Gastroesophageal sphincter (tissue), 3 donors: ENCODE results near the gene JPH4.

ENCODE experiments used
- POLR2AphosphoS5 ChIP-seq: sonication (generic); formaldehyde crosslinking; IDR thresholded peaks from one replicate; pipeline ENCODE4 v1.6.1; 2017; ENCODE audit warnings: antibody characterized with exemption
- TF ChIP-seq, protein P1 (sequence below), 4 experiments: fragments of 200-600 bp in 2 of 4; fragments of 450-650 bp in 2 of 4; sonication (generic) in 1 of 4; IDR thresholded peaks; one replicate each; pipeline ENCODE4 v1.5.1; 2017 to 2019; ENCODE audit warnings: antibody characterized with exemption in 4 of 4, mild to moderate bottlenecking in 2 of 4, moderate library complexity in 2 of 4

DNA sequence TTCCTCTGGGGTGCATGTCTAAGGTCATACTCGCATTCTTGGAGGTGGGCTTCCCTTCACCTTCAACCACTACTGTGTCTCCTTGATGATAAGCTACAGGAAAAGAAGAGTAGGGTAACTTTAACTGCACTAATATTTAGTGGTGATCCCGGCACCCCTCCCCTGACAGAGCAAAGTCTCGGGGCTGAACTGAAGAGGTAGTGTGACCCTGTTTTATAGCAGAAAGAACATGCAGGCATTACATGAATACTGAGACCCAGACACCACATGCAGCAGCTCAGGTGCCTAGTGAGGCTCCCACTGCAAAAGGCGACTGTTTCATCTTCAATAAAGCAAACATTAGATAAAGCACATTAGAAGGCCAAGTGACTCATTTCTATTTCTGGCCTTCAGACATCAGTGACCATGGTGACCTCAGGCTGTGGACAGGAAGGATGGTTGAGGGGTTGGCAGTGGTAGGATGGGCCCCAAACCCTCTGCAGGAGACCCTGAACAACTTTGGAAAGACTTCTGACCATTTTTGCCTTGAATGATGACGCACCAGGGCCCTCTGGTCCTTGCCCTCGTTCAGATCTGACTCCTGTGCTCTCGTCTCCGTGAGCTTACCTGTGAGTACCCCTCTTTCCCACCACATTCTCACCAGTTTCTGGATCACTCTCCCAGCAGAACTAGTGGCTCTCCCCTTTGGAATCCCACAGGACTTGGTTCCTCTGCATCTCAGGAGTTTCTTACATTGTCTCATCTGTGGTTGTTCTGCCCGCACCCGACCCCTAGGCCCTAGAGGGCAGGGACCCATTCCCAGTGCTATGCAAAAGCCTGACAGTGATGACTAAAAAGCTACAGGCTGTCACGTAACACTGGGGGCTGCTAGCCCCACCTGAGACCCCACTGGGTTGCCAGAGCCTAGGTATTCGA lies 23.8 kb upstream of the JPH4 start:
- TF ChIP-seq, protein P1, sequence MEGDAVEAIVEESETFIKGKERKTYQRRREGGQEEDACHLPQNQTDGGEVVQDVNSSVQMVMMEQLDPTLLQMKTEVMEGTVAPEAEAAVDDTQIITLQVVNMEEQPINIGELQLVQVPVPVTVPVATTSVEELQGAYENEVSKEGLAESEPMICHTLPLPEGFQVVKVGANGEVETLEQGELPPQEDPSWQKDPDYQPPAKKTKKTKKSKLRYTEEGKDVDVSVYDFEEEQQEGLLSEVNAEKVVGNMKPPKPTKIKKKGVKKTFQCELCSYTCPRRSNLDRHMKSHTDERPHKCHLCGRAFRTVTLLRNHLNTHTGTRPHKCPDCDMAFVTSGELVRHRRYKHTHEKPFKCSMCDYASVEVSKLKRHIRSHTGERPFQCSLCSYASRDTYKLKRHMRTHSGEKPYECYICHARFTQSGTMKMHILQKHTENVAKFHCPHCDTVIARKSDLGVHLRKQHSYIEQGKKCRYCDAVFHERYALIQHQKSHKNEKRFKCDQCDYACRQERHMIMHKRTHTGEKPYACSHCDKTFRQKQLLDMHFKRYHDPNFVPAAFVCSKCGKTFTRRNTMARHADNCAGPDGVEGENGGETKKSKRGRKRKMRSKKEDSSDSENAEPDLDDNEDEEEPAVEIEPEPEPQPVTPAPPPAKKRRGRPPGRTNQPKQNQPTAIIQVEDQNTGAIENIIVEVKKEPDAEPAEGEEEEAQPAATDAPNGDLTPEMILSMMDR (IDR thresholded peaks at IDR 0.05) = no peak
- TF ChIP-seq POLR2AphosphoS5 = no peak
